HG03159 (cell line): ENCODE data around the gene H2BK1.

Experiments
- ATAC-seq: cut with Tn5 transposase; IDR thresholded peaks from one replicate; pipeline ENCODE4 v1.9.1; 2021; ENCODE audit warnings: mild to moderate bottlenecking, moderate library complexity; ENCODE audit not compliant: unreplicated experiment

H2BK1 gene

DNA sequence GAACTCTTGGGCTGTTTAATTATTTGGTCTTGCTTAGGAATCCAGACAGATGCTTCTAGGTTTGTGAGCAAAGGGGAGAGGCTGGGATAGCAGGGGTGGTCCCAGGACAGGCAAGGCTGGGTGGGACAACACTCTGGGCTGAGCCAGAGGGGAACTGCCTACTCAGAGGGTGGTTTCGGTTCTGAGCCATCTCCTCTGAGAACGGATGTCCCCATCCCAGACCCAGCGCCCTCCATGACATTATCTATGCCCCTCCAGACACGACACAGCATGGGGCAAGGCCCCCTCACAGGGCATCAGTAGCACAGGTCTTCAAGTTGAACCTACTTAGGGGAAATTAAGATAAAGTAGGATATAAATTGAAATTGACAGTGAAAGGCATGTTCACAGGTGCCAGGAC lies 30.3 kb downstream of the H2BK1 start:
- ATAC-seq = no peak

DNA sequence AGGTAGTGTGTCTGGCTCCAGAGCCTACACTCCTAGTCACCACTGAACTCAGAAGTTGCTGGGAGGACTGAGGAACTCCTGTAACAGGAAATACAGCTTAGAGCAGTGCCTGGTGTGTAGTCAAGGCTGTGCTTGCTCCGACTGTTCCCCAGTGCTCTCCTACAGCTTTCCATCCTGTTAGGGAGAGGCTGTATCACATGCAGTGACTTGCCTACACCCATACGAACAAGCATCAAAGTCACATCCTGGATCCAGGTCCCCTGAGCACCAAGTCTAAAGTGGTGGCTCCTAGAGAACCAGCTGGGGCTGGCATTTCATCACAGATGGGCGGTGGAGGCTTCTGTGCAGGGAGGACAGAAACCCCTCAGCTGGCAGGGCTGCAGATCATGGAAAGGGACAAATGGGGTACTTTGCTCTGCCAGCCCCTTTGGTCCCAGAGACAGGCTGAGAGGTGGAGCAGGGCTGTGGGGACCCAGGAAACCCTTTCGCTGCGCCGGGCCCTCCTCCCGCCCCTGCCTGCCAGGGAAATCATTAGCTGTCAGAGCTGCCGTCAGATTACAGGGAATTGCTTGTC lies 30.9 kb downstream of the H2BK1 start:
- no peak for ATAC-seq

DNA sequence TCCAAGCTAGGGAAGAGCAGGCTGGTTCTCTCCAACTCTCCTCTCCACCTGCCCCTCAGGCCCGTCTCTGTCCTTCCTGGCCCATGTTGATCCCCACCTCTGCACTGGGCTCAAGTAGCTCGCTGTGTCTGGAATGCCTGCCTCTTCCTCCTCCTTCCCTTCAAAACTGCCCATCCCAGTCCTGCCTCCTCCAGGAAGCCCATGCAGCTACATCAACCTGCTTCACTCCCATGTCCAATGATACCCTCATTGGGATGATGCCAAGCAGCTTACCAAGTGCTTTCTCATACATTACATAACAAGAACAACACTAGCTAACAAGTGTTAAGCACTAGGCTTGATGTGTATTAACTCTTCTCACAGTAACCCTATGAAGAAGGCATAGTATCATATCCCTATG lies 31.5 kb downstream of the H2BK1 start:
- no peak for ATAC-seq

DNA sequence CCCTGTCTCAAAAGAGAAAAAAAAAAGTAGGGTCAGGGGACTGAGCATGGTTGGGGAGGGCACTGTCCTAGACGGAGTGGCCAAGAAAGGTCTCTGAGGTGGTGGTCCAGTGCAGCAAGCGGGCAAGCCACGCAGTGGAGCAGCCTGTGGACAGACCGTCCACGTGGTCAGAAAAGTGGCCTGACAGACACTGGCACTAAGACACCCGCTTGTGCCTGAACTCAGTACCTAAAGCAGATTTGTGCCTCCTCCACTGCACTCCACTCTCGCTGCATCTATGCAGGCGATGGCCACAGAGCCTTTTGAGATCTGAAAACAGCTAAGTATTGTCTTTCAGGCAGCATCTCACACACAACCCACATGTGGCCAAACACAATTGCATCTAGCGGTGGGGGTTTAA lies 32.1 kb downstream of the H2BK1 start:
- no peak for ATAC-seq

DNA sequence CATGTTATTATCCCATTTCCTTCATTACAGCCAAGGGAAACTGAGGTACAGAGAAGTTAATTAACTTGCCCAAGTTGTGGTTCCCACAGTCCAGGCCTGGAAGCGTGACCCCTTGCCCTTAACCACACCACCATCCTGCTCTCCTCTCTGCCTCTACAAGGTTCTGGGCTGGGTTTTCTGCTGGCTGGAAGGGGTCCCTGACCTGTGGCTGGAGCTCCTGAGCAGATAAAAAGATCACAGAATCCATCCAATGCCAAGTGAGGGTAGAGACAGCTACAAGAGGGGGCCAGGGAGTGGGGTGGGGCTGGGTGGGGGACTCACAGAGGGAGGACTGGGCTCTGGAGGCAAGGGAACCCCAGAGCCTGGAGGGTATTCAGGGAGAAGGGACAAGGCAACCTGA lies 33.0 kb downstream of the H2BK1 start:
- no peak for ATAC-seq

DNA sequence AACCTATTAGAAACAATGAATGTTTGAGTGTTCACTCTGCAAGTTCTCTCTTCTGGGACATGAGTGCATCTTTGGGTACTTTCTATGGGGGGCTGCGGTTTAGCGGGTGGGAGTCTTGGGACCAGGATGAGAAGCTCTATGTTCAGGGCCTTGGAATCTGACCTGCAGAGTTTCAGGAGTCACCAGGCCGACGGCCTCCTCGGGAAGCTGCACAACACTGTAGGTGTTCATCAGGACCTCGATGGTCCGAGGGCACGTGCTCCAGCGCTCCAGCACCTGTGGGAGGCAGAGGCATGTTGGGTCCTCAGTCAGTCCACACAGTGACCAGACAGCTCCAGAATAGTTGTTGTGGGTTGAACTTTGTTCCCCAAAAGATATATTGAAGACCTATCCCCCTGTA lies 33.9 kb downstream of the H2BK1 start:
- no peak for ATAC-seq

DNA sequence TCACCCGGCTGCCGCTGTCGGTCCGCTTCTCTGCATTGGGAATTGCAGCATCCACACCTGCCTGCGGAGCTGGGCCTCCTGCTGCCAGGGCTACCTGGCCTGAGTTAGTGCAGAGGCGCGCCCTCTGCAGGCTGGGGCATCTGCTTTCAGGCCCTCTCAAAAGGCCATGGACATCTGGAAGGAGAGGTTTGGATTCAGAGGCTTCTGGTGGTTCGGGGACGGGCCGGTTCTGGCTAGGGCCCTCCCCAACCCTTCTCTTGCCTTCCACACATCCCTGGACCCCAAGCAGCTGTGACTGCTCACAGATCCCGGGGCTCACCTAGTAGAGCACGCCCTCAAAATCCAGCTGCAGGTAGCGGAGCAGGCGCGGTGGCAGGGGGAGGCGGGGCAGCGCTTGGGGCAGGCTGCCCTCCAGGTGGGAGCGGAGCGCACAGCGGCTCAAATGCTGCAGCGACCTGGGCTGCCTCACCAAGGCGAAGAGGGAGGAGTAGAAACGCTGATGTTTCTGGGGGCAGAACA lies 34.4 kb downstream of the H2BK1 start:
- ATAC-seq = no peak

DNA sequence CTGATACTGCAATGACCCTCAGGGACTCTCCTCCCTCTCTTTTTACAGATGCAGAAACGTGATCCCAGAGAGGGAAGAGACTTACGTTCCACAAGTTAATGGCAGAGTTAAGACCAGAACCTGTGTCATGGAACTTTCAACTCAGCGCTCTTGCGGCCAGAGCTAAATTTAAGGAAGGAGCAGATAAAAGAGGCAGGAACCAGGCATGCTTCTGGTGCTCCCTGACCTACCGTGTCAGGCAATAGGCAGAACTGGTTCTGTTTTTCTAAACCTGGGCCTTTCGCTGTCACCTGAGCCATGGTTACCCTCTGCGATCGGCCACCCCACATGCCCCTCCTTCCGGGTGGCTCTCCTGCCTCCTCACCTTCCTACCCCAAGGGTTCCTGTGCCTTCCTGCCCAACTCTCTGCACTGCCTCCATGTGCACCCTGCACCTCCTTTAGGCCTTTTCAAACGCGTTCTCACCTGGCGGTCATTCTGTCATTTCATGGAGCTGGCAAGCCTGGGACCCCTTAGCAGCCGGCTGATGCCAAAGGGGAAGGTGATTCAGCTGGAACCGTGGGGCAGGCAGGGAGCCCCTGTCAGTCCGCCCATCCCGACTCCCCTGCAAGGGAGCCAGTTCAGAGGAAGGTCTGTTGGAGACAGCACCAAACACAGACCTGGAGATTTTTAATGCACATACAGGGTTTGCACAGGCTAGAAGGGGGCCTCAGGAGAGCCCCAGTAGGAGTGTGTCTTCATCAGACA lies 35.1 kb downstream of the H2BK1 start:
- no peak for ATAC-seq

DNA sequence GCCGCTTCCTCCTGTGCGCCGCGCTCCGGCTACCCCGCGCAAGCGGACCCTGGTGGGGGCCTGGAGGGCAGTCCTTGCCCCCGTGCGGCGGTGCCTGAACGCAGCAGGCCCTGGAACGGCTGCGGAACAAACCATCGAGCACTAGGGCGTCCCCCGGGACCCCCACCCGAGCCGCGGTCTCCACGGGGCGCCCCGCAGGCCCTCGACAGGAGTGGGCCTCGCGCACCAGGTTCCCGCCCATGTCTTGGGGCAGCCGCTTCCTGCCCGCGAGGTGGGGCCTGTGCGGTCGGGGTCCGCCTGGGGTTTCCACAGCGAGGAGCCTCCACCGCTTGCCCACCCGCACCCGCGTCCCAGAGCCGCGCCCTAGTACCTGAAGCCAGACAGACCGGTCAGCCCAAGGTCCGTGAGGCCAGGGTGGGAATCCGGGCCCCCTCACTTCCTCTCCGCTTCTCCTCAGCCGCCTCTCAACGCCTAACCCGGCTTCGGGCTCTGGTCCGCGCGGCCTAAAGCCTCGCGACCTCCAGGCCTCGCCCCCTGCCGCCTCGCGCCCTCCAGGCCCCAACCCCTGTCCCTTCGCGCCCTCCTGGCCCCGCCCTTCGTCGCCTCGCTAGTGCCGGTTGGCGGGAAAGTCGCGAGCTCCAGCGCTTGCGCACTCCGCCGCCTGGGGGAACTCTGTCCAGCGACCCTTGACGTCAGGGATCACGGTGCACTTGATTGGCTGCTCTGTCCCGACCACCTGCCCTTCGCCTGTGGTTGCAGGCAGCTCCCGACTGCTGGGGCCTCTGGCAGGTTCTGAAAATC lies 35.8 kb downstream of the H2BK1 start:
- no peak for ATAC-seq

DNA sequence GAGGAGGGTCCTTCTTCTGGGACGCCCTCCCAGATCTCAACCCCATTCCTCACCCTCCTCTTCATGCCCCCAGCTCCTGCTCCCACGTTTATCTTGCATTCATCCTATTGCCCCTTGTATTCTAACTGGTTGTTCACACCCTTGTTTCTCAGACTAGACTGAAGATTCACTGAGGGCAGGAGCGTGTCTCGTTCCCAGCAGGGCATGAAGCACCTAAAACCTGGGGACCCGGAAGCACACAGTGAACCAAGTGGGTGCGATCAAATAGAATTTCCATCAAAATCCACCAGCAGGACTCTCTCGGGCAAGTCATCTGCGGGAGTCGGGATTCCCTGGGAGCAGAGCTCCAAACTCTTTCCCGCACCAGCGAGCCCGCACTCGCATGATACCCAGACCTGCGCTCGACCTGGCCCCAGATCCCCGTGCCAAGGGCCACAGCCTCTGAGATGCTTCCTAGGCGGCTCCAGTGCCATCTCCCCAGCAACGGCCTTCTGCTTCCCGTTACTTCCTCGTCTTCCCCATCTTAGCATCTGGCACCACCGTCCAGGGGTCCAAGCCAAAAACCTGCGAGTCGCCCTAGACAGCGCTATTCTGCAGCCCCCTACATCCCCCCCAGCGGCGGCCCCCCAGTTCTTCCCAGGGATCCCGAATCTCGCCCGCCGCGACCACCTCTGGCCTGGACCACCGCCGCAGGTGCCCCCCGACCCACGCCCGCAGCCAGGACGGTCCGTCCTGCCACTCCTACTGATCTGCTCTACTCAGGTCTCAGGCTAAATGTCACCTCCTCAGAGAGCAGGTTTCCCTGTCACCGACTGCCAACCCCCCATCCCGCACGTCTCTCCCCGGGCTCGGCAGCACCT lies 36.7 kb downstream of the H2BK1 start:
- no peak for ATAC-seq

DNA sequence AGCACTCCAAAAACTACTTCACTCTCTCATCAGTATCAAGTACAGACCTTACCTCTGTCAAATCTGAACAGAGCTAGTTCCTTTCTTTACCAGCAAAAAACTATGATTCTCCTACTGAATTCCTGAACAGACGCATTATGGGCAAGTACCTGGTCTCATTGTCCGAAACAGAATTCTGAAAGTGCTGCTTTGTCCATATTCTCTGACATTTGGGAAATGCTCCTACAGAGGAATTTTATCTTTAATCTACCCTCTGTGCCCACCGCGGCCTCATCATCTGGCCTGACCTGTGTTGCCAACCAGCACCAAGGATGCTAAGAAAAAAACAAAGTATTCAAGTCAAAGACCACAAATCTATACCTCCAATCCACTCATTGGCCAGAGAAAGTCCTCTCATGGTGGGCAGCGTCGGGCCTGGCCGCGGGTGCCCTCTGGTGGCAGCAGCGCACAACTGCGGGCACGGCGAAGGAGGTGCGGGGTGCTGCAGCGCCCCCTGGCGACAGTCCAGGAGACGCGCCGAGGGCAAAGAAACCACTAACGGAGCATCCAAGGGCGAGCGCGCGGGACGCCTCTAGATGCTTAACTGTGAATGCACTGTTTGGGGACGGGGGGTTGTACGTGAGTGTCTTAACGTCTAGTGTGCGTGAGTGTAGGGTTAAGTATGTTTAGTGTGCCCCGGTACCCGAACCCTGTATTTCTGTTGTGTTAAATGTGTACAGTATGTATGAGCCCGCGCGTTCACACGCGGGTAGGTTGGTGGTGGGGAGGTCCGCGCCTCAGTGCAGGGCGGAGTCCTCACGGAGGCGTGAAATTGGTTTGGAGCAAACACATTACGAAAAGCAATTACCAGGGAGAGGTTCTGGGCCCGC lies 37.8 kb downstream of the H2BK1 start:
- peak; percentile 73 for ATAC-seq

DNA sequence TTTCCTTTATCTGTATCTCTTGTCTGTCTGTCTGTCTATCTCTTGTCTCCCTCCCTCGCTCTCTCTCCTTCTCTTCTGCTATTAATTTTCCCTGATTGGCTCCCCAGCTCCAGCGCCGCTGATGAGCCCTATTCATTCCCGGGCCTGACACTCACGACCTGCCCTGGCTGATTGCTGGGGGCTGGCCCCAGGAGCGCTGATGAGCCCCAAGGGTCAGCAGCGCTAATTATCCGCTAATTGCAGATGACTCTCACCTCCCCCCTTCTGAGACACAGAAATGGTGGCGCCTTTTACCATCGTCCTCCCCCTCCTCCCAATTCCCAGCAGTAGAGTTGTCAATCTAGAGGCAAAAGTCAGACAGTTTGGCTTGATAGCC lies 41.5 kb downstream of the H2BK1 start:
- ATAC-seq = no peak

DNA sequence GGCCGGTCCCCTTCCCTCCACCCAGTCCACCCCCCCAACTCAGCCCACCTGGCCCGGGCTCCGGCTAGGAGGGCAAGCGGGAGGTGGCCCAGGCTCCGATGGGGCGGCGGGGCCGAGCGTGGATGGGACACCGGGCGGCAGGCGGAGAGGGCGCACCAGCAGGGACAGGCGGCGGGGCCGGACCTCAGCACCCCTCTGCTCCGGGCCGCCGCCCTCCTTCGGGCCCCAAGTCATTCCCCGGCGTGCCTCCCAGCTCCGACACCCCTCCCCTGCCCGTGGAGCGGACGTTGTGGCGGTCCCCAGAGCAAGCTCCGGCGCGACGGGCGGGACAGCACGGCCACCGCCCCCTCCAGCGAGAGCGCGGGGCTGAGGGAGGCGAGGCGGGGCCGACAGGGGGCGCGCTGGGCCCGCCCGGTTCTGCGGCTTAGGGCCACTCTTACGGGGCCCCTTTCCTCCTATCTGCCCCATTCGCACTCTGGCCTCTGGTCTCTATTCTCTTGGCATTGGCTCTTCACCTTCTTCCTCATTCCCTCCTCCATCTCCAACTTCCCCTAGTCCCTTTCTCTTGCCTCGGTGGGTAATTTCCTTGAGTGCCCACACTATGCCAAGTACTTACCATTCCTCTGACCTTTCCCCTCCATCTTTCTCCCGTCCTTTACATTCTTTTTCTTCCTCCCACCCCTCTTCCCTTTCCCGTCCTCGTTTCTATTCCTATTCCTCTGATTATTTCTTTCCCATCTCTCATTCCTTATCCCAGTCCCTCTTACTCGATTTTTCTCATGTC lies 42.1 kb downstream of the H2BK1 start:
- ATAC-seq = no peak

DNA sequence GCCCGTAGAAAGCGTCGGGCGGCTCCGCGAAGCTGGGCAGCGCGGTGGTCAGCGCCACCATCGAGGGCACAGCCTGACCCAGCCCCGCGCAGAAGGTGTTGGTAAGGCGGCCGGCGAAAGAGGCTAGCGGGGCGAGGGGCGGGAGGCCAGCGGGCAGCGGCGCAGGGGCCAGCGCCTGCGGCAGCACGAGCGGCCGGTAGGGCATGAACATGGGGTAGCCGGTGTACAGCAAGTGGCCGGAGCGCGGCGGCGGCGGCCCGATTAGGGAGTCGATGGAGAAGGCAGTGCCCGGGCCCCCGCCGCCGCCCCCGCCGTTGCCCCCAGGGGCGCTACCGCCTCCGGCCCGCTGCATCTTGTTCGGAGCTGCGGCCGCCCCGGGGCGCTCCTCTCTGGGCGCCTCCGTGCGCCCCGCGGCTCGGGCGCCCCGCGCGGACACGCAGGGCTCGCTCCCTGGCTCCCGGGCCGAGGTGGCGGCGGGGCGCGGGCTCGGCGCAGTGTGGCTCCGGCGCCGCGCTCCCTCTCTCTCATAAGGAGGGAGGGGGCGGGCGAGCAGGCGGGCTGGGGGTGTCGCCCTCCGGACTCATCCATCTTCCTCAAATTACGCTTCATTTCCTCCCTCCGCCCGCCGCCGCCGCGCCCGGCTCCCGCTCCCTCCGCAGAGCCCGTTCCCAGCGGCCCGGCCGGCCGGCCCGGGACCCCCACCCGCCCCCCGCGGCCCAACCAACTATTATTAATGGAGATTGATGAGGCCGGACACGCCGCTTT lies 42.9 kb downstream of the H2BK1 start, which contains the start of gene GBX1:
Gene GBX1 (minus strand): TSS at position 498 of the 765 bp plus-strand sequence. CDS start 146 bp downstream, at position 352.
- no peak for ATAC-seq

DNA sequence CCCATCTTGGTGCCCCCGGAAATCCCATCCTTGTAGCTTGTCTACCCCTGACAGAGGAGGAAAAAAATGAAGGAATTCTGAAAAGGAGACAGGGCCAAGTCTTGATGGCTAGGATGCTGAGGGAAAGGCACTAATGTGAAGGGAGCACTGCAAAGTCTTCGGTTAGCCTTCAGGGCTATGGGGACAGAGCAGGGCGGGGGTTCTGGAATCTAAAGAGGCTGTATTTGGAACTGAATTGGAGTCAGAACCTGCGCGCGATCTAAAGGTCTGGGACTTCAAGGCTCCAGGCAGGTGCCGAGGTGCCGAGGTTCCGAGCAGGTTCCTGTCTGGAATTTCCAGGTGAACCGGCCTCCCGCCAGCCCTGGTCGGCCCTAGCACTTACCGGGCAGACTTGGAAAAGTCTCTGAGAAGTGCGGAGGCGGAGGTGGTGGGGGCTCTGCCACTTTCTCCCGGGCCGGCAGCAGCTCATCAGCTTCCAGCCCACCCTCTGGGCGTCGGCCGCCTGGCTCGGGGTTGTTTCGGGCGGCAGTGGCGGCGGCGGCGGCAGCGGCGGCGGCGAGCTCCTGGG lies 43.6 kb downstream of the H2BK1 start:
- no peak for ATAC-seq

DNA sequence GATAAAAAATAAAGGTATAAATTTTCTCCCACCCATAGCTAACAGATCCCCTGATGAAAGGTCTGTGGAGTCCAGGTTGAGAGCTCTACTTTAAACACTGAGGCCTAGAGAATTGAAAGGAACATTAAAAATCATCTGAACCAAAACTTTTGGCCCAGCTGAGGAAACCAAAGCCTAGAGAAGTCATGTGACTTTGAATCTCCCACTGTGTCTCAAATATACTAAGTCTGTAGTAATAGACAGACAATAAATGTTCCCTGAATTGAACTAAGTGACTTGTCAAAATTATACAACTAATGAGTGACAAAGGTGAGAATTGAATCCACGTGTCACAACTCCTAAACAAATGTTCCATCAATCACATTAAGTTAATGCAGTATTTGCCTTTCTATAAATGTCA lies 48.5 kb downstream of the H2BK1 start:
- no peak for ATAC-seq
